Heart right ventricle (tissue), 16 donors: ENCODE measurements around the gene C16orf74. TPM values are rescaled to one million over a fixed set of nuclear protein-coding genes. Genes with fewer than 3 reads are reported as not detected.

Source experiments
- ATAC-seq, 8 donors: fragments of 200-7000 bp; cut with Tn5 transposase; one replicate each; pipeline ENCODE4 v1.9.1; 2020; ENCODE audit warnings: mild to moderate bottlenecking in 8 of 8, moderate library complexity in 8 of 8, moderate number of reproducible peaks in 1 of 8
- DNase-seq, 2 donors: peaks; one replicate each; pipeline ENCODE4 v3.0.0-alpha.2; 2020
- H3K27ac ChIP-seq, 10 donors: fragments of 200-600 bp; sonication (generic) in 2 of 10; one replicate each; pipeline versions ENCODE4 v1.5.0 to v1.8.0; 2020 to 2022; ENCODE audit warnings: mild to moderate bottlenecking in 3 of 10
- H3K27me3 ChIP-seq, 7 donors: fragments of 200-600 bp; one replicate each; pipeline ENCODE4 v1.8.0; 2021 to 2022; ENCODE audit warnings: mild to moderate bottlenecking in 2 of 7
- H3K36me3 ChIP-seq, 9 donors: fragments of 200-600 bp; sonication (generic) in 1 of 9; one replicate each; pipeline versions ENCODE4 v1.5.0 to v1.8.0; 2020 to 2022; ENCODE audit warnings: mild to moderate bottlenecking in 2 of 9
- H3K4me1 ChIP-seq, 9 donors: fragments of 200-600 bp; sonication (generic) in 1 of 9; one replicate each; pipeline versions ENCODE4 v1.5.0 to v1.8.0; 2020 to 2022; ENCODE audit warnings: mild to moderate bottlenecking in 4 of 9
- H3K4me3 ChIP-seq, 10 donors: fragments of 200-600 bp; sonication (generic) in 2 of 10; one replicate each; pipeline versions ENCODE4 v1.5.0 to v1.8.0; 2020 to 2022; ENCODE audit warnings: mild to moderate bottlenecking in 7 of 10, moderate library complexity in 2 of 10
- H3K9me3 ChIP-seq, 11 donors: fragments of 200-600 bp in 10 of 11; sonication (generic) in 2 of 11; one replicate each; pipeline versions ENCODE4 v1.5.0 to v1.8.0; 2013 to 2022; ENCODE audit warnings: mild to moderate bottlenecking in 2 of 11, control low read depth in 1 of 11, moderate library complexity in 1 of 11
- CTCF ChIP-seq, 9 donors: fragments of 200-600 bp; sonication (generic) in 2 of 9; IDR thresholded peaks; one replicate each; pipeline versions ENCODE4 v1.5.0 to v1.8.0; 2021 to 2022; ENCODE audit warnings: antibody characterized with exemption in 9 of 9, mild to moderate bottlenecking in 5 of 9, moderate library complexity in 1 of 9
- WGBS, 2 donors: extraction: QIAGEN DNeasy Blood & Tissue Kit; methylation state at CpG; one replicate each; pipeline ENCODE4 v1.1.7; 2013; ENCODE audit warnings: inconsistent platforms in 1 of 2; 5-methylcytosine and 5-hydroxymethylcytosine counted together
- intact Hi-C, 10 donors: fragments of 100-400 bp; cut with DNase I; formaldehyde crosslinking; loops; one replicate each; pipeline versions ENCODE4 v1.11.1 to v1.14.2; 2022
- polyA plus RNA-seq, 2 donors: library from polyadenylated mRNA; stranded (reverse); fragments of 200-250 nt; gene quantifications; one replicate each; pipeline ENCODE4 v1.2.3, GENCODE V29; 2013
- total RNA-seq, 10 donors: library from RNA; stranded (reverse); fragmentation: NEBNext Ultra II Directional in 3 of 10; extraction: Animal tissue kit (Norgen Biotek cat#: 25700) in 3 of 10; gene quantifications; one replicate each; pipeline versions ENCODE4 v1.2.1 to v1.2.4, GENCODE V29; 2021 to 2023
- donor health status: Arrhythmogenic right ventricular cardiomyopathy.
- donor health status: ischemic (EF 13 %, LVEDD 7.1; RV severe dilation, severe dysfunction).
- donor health status: healthy with polysubstance abuse.
- donor health status: DM: no; HTN: yes; CAD: no.
- donor health status: DM: no; HTN: no; CAD: no.
- donor health status: ischemic (EF 25% LVEDD 6.9; RV normal size, moderate dysfunction).
- donor health status: ischemic (EF 25% LVEDD 5.7; RV mildly dilated, moderate dysfunction).
- donor health status: healthy.
- donor health status: DM: yes; HTN: yes; CAD: no.
- donor health status: Ischemic cardiomyopathy.
- donor health status: ischemic (EF 35%, LVEDD 5.7; RV mildly dilated, moderate dysfunction).
- donor health status: nonischemic (EF 11% LVEDD 7.7; RV severe dilation, severe dysfunction).
- donor health status: DM: yes; HTN: yes; CAD: no.
- donor health status: PGD.
- donor health status: ischemic (EF 29% LVEDD 5.4; RV normal size, mild dysfunction).
- donor health status: nonischemic (EF 23%, LVEDD 6.1; RV moderate dilation, normal function).

C16orf74 gene
- total and polyA plus RNA-seq, 12 donors: 0.56 to 6.5 (median 1.2) TPM

GRCh38 chr16:85722128-85722893 is 28.6 kb downstream of the C16orf74 start:
- H3K36me3 ChIP-seq: no peaks in the 10 kb centered on the region
- H3K9me3 ChIP-seq: no peaks in the 10 kb centered on the region
- intact Hi-C loops: loop anchor here in 1 of 10 donors (10.0 kb wide), 1 partner anchor 468 kb away; no protein-coding TSS in a partner anchor
- ATAC-seq (peak in 1 of 8 donors; percentile 47), DNase-seq (no peak)
- peaks cover 0 to under 1% (median 0%) of the 10 kb centered on the region in 7 donors for H3K27me3 ChIP-seq
- no peak overlapping the region for H3K27ac ChIP-seq
- TF ChIP-seq CTCF (IDR thresholded peaks at IDR 0.05): no peak
- H3K4me3 ChIP-seq: no peak overlapping the region
- WGBS, 2 donors: 87 to 90% methylated on average over 20 of the region's 20 CpGs
- H3K4me1 ChIP-seq: peaks cover 0 to 14% (median 8%) of the 10 kb centered on the region in 9 donors

- DNase-seq (no peak), ATAC-seq (peak in 3 of 8 donors; percentile 38 to 67 (median 60))
- H3K27ac ChIP-seq: no peak overlapping the region
Observed at GRCh38 chr16:85720302-85720637, 30.6 kb downstream of the C16orf74 start.

GRCh38 chr16:85719605-85720301 is 31.1 kb downstream of the C16orf74 start:
- WGBS, 2 donors: 86 to 94% methylated on average over 11 of the region's 11 CpGs

More at GRCh38 chr16:85720302-85720637, 30.6 kb downstream of the C16orf74 start:
- Histone ChIP-seq H3K9me3 (no peaks in the 10 kb centered on the region), H3K4me1 (peaks cover 0 to 33% (median 21%) of the 10 kb centered on the region in 9 donors), H3K27me3 (peaks cover 0 to 7% (median 0%) of the 10 kb centered on the region in 7 donors), H3K4me3 (no peak overlapping the region), H3K36me3 (no peaks in the 10 kb centered on the region)
- intact Hi-C loops: loop anchor here in 1 of 10 donors (10.0 kb wide), 1 partner anchor 465 kb away; no protein-coding TSS in a partner anchor
- TF ChIP-seq CTCF (IDR thresholded peaks at IDR 0.05): no peak
- WGBS, 2 donors: 80 to 92% methylated on average over 4 of the region's 4 CpGs

More at GRCh38 chr16:85719605-85720301, 31.1 kb downstream of the C16orf74 start:
- no peak overlapping the region for H3K27ac ChIP-seq
- TF ChIP-seq CTCF (IDR thresholded peaks at IDR 0.05): no peak
- peaks cover 0 to 7% (median 0%) of the 10 kb centered on the region in 7 donors for H3K27me3 ChIP-seq
- intact Hi-C loops: loop anchor here (2.0 to 10.0 kb wide), 11 partner anchors 42 to 605 kb away; partner anchors contain the start of gene CIBAR2 (in 1 of the 10)
- no peaks in the 10 kb centered on the region for H3K36me3 ChIP-seq
- H3K4me1 ChIP-seq: peaks cover 0 to 35% (median 21%) of the 10 kb centered on the region in 9 donors
- no peaks in the 10 kb centered on the region for H3K9me3 ChIP-seq
- no peak for ATAC-seq
- DNase-seq: no peak
- no peak overlapping the region for H3K4me3 ChIP-seq
